SK-N-SH treated with all-trans-retinoic acid at 6 μM for 48 hours (cell line): Measurements from ENCODE around the gene GPR132.

Source experiments
- GLIS3 ChIP-seq: fragments of 250-450 bp; sonication (Bioruptor Pico); IDR thresholded peaks from 2 replicates; pipeline ENCODE4 v1.5.0; 2020; ENCODE audit warnings: mild to moderate bottlenecking, moderate library complexity
- PATZ1 ChIP-seq: fragments of 250-450 bp; sonication (Bioruptor Pico); IDR thresholded peaks from 2 replicates; pipeline ENCODE4 v1.8.0; 2020; ENCODE audit warnings: mild to moderate bottlenecking, moderate library complexity, borderline replicate concordance
- TSHZ2 ChIP-seq: fragments of 250-450 bp; sonication (Bioruptor Pico); IDR thresholded peaks from 2 replicates; pipeline ENCODE4 v1.5.0; 2020; ENCODE audit warnings: mild to moderate bottlenecking, moderate library complexity
- ZNF8 ChIP-seq: fragments of 450-650 bp; formaldehyde crosslinking; IDR thresholded peaks from 2 replicates; pipeline ENCODE4 v1.5.0; 2020; ENCODE audit warnings: mild to moderate bottlenecking, moderate library complexity
- TF ChIP-seq, protein P1 (sequence below): fragments of 250-450 bp; sonication (Bioruptor Pico); IDR thresholded peaks from 2 replicates; pipeline ENCODE4 v1.8.0; 2021; ENCODE audit warnings: low read depth, mild to moderate bottlenecking, moderate library complexity, borderline replicate concordance

- TF ChIP-seq GLIS3 (CRISPR knock-in tag) (no peak), PATZ1 (CRISPR knock-in tag) (no peak), ZNF8 (CRISPR knock-in tag) (no peak), TSHZ2 (CRISPR knock-in tag) (no peak)
- TF ChIP-seq, protein P1, sequence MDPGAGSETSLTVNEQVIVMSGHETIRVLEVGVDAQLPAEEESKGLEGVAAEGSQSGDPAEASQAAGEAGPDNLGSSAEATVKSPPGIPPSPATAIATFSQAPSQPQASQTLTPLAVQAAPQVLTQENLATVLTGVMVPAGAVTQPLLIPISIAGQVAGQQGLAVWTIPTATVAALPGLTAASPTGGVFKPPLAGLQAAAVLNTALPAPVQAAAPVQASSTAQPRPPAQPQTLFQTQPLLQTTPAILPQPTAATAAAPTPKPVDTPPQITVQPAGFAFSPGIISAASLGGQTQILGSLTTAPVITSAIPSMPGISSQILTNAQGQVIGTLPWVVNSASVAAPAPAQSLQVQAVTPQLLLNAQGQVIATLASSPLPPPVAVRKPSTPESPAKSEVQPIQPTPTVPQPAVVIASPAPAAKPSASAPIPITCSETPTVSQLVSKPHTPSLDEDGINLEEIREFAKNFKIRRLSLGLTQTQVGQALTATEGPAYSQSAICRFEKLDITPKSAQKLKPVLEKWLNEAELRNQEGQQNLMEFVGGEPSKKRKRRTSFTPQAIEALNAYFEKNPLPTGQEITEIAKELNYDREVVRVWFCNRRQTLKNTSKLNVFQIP = no peak
These were observed 1.2 kb downstream of the GPR132 start for GRCh38 chr14:105064001-105064400.
